Tibial nerve (tissue), 4 donors: ENCODE measurements around the gene RELB.

Source experiments
- EP300 ChIP-seq, 2 donors: sonication (generic); formaldehyde crosslinking; IDR thresholded peaks; one replicate each; pipeline ENCODE4 v1.6.1; 2017; ENCODE audit warnings: antibody characterized with exemption in 2 of 2, mild to moderate bottlenecking in 1 of 2
- POLR2A ChIP-seq, 2 donors: fragments of 450-650 bp; IDR thresholded peaks; one replicate each; pipeline ENCODE4 v1.6.1; 2017; ENCODE audit warnings: antibody characterized with exemption in 2 of 2, mild to moderate bottlenecking in 2 of 2, moderate library complexity in 2 of 2
- TF ChIP-seq, protein P1 (sequence below), 5 experiments: fragments of 200-600 bp in 3 of 5; fragments of 450-650 bp in 2 of 5; sonication (generic) in 3 of 5; IDR thresholded peaks; one replicate each; pipeline ENCODE4 v1.5.1; 2016 to 2019; ENCODE audit warnings: antibody characterized with exemption in 5 of 5, mild to moderate bottlenecking in 3 of 5, moderate library complexity in 2 of 5

DNA sequence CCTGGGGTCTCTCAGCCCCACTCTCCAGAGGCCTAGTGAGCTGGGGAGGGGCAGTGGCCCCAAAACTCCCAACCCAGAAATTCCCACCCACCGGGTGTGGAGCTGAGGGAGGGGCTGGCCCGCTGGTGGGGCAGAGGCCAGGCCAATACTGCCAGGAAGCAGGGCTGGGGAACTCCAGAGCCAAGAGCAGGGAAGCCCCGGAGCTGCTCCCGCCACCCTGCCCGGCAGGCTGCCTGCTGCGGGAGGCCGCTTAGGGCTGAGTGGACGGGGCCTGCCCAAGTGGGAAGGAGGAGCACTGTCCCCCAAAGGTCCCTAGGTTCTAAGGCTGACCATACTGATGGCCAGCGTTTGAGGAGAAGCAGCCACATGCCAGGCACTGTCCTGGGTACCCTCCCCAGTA lies 13.0 kb upstream of the RELB start:
- TF ChIP-seq, protein P1, sequence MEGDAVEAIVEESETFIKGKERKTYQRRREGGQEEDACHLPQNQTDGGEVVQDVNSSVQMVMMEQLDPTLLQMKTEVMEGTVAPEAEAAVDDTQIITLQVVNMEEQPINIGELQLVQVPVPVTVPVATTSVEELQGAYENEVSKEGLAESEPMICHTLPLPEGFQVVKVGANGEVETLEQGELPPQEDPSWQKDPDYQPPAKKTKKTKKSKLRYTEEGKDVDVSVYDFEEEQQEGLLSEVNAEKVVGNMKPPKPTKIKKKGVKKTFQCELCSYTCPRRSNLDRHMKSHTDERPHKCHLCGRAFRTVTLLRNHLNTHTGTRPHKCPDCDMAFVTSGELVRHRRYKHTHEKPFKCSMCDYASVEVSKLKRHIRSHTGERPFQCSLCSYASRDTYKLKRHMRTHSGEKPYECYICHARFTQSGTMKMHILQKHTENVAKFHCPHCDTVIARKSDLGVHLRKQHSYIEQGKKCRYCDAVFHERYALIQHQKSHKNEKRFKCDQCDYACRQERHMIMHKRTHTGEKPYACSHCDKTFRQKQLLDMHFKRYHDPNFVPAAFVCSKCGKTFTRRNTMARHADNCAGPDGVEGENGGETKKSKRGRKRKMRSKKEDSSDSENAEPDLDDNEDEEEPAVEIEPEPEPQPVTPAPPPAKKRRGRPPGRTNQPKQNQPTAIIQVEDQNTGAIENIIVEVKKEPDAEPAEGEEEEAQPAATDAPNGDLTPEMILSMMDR (IDR thresholded peaks at IDR 0.05): no peak
- no peak for TF ChIP-seq POLR2A (IDR thresholded peaks at IDR 0.05)
- TF ChIP-seq EP300 (IDR thresholded peaks at IDR 0.05): no peak
